HG03066 (cell line): Measurements from ENCODE around the gene ZBTB39.
"Not testable (repeated sequence)": the region's sequence is repeated elsewhere in the genome, so short reads cannot be mapped to it uniquely, and the experiment has no call there.

Experiments
- ATAC-seq: cut with Tn5 transposase; IDR thresholded peaks from one replicate; pipeline ENCODE4 v1.9.1; 2021; ENCODE audit warnings: low read depth; ENCODE audit not compliant: unreplicated experiment

Gene ZBTB39

GRCh38 chr12:57005980-57006808 is at the start of gene ZBTB39:
Gene ZBTB39 (minus strand): TSS chr12:57006546. CDS start chr12:57004917, 1,629 bp downstream.
- ATAC-seq = peak; percentile 48

GRCh38 chr12:57055824-57056223 is 49.5 kb upstream of the ZBTB39 start:
- no peak for ATAC-seq

GRCh38 chr12:57053901-57054300 is 47.6 kb upstream of the ZBTB39 start:
- not testable (repeated sequence) for ATAC-seq

- ATAC-seq = not testable (repeated sequence)
Measured at GRCh38 chr12:57053146-57053545, 46.8 kb upstream of the ZBTB39 start.

GRCh38 chr12:57051011-57051410 is 44.7 kb upstream of the ZBTB39 start:
- no peak for ATAC-seq

GRCh38 chr12:57049890-57050289 is 43.5 kb upstream of the ZBTB39 start, which contains the start of gene MYO1A:
Gene MYO1A (minus strand): TSS chr12:57050129. CDS start chr12:57048323, 1,806 bp downstream.
- ATAC-seq = no peak

- ATAC-seq = no peak
Measured at GRCh38 chr12:57049119-57049446, 42.7 kb upstream of the ZBTB39 start.

GRCh38 chr12:57048423-57049118 is 42.2 kb upstream of the ZBTB39 start:
- no peak for ATAC-seq

- no peak for ATAC-seq
Measured at GRCh38 chr12:57047981-57048380, 41.6 kb upstream of the ZBTB39 start.

- ATAC-seq = no peak
Measured at GRCh38 chr12:57046947-57047890, 40.9 kb upstream of the ZBTB39 start.

GRCh38 chr12:57046086-57046791 is 39.9 kb upstream of the ZBTB39 start:
- no peak for ATAC-seq

GRCh38 chr12:57044889-57045288 is 38.5 kb upstream of the ZBTB39 start:
- ATAC-seq = no peak

GRCh38 chr12:57044468-57044867 is 38.1 kb upstream of the ZBTB39 start:
- ATAC-seq = no peak

- ATAC-seq = no peak
Measured at GRCh38 chr12:57042695-57043094, 36.3 kb upstream of the ZBTB39 start.

GRCh38 chr12:57040750-57041149 is 34.4 kb upstream of the ZBTB39 start:
- no peak for ATAC-seq

- no peak for ATAC-seq
Measured at GRCh38 chr12:57040211-57040610, 33.9 kb upstream of the ZBTB39 start.

GRCh38 chr12:57039016-57039798 is 32.9 kb upstream of the ZBTB39 start:
- ATAC-seq = no peak

GRCh38 chr12:57037264-57037663 is 30.9 kb upstream of the ZBTB39 start:
- ATAC-seq = no peak

- no peak for ATAC-seq
Measured at GRCh38 chr12:57033431-57033830, 27.1 kb upstream of the ZBTB39 start.
